Endodermal cell (in vitro differentiated cells): Measurements from ENCODE around the gene CATSPER3. TPM values are rescaled to one million over a fixed set of nuclear protein-coding genes. Genes with fewer than 3 reads are reported as not detected.

Experiments
- DNase-seq: peaks from one replicate; pipeline ENCODE4 v3.0.0-alpha.2; 2017
- H3K27ac ChIP-seq: 2 replicates; pipeline ENCODE4 v1.5.1; 2013; ENCODE audit warnings: mild to moderate bottlenecking, low read depth, low read length, moderate library complexity
- H3K27me3 ChIP-seq: 2 replicates; pipeline ENCODE4 v1.6.1; 2013; ENCODE audit warnings: mild to moderate bottlenecking, low read length, moderate library complexity; ENCODE audit not compliant: insufficient read depth, control insufficient read depth, poor library complexity, severe bottlenecking
- H3K36me3 ChIP-seq: 2 replicates; pipeline ENCODE4 v1.7.0; 2013; ENCODE audit warnings: mild to moderate bottlenecking, low read length, moderate library complexity; ENCODE audit not compliant: control insufficient read depth, insufficient read depth
- H3K4me1 ChIP-seq: one replicate; pipeline ENCODE4 v1.7.0; 2013; ENCODE audit warnings: low read length; ENCODE audit not compliant: control insufficient read depth, insufficient read depth
- H3K4me3 ChIP-seq: 2 replicates; pipeline ENCODE4 v1.5.1; 2013; ENCODE audit warnings: mild to moderate bottlenecking, low read length, moderate library complexity
- H3K9ac ChIP-seq: 2 replicates; pipeline ENCODE4 v1.6.1; 2013; ENCODE audit warnings: mild to moderate bottlenecking, low read length, moderate library complexity; ENCODE audit not compliant: poor library complexity, severe bottlenecking; ENCODE audit errors: extremely low read depth
- H3K9me3 ChIP-seq: 2 replicates; pipeline ENCODE4 v1.6.1; 2013; ENCODE audit warnings: mild to moderate bottlenecking, low read length, moderate library complexity; ENCODE audit not compliant: control insufficient read depth
- H3K27ac Mint-ChIP-seq: 2 replicates; pipeline ENCODE4 v1.8.0; 2020; ENCODE audit warnings: mixed read lengths
- H3K27me3 Mint-ChIP-seq: 2 replicates; pipeline ENCODE4 v1.8.0; 2021; ENCODE audit warnings: mild to moderate bottlenecking, mixed read lengths; ENCODE audit not compliant: insufficient read depth
- H3K36me3 Mint-ChIP-seq: 2 replicates; pipeline ENCODE4 v1.8.0; 2020; ENCODE audit warnings: low read depth, mixed read lengths
- H3K4me1 Mint-ChIP-seq: 2 replicates; pipeline ENCODE4 v1.8.0; 2020; ENCODE audit warnings: mixed read lengths
- H3K4me3 Mint-ChIP-seq: 2 replicates; pipeline ENCODE4 v1.8.0; 2020; ENCODE audit warnings: mild to moderate bottlenecking, moderate library complexity, mixed read lengths
- H3K9me3 Mint-ChIP-seq: 2 replicates; pipeline ENCODE4 v1.8.0; 2020; ENCODE audit warnings: mild to moderate bottlenecking, mixed read lengths
- WGBS, 2 experiments: methylation state at CpG; one replicate each; pipeline versions ENCODE4 v1.1.5 to v1.1.7; 2013; ENCODE audit warnings: missing lambda C conversion rate in 2 of 2, mixed read lengths in 1 of 2; ENCODE audit not compliant: insufficient coverage in 1 of 2, insufficient read length in 1 of 2; 5-methylcytosine and 5-hydroxymethylcytosine counted together
- total RNA-seq, 2 donors: library from RNA; stranded (reverse); fragmentation: NEBNext Ultra II Directional in 1 of 2; extraction: Animal tissue kit (Norgen Biotek cat#: 25700) in 1 of 2; gene quantifications; 2 replicates in 1 of 2; 3 replicates in 1 of 2; pipeline ENCODE4 v1.2.1, GENCODE V29; 2021
- TF ChIP-seq, protein P1 (sequence below): fragments of 200-600 bp; sonication (generic); conservative IDR thresholded peaks from 2 replicates; pipeline ENCODE4 v1.5.0; 2021; ENCODE audit warnings: antibody characterized with exemption, mild to moderate bottlenecking

CATSPER3 gene
- total RNA-seq, 2 donors from 2014 or later: 0.64 to 0.68 TPM

DNA sequence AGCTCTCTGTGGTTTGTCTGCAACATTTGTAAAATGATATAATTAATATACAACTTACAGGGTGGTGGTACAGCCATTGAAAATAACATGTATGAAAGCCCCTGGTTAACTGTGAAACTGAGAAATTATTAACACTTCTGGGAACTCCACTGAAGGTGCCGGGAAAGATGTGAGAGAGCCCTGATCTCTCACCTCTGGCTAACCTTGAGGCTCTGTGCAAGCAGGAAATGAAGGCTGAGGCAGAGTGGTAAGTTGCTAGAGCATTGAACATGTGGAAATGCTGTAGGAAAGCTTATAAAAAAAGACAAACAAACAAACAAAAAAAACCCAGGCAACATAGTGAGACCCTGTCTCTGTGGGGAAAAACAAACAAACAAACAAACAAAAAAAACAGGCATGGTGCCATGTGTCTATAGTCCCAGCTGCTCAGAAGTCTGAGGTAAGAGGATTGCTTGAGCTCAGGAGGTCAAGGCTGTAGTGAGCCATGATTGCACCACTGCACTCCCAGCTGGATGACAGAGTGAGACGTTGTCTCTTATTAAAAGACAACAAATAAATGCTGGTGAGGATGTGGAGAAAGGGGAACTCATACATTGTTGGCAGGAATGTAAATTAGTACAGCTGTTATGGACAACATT, 7.5 kb downstream of the CATSPER3 start:
- H3K4me3 Mint-ChIP-seq: no peak overlapping the region
- H3K27me3 Mint-ChIP-seq: no peaks in the 10 kb centered on the region
- Histone ChIP-seq H3K27ac (no peak overlapping the region), H3K4me3 (no peak overlapping the region), H3K36me3 (no peaks in the 10 kb centered on the region), H3K27me3 (no peaks in the 10 kb centered on the region), H3K9ac (no peak overlapping the region), H3K9me3 (peaks cover 52% of the 10 kb centered on the region), H3K4me1 (no peaks in the 10 kb centered on the region)
- WGBS, 2 experiments: 91 to 95% methylated on average over 2 of the region's 2 CpGs
- H3K27ac Mint-ChIP-seq: no peak overlapping the region
- TF ChIP-seq, protein P1, sequence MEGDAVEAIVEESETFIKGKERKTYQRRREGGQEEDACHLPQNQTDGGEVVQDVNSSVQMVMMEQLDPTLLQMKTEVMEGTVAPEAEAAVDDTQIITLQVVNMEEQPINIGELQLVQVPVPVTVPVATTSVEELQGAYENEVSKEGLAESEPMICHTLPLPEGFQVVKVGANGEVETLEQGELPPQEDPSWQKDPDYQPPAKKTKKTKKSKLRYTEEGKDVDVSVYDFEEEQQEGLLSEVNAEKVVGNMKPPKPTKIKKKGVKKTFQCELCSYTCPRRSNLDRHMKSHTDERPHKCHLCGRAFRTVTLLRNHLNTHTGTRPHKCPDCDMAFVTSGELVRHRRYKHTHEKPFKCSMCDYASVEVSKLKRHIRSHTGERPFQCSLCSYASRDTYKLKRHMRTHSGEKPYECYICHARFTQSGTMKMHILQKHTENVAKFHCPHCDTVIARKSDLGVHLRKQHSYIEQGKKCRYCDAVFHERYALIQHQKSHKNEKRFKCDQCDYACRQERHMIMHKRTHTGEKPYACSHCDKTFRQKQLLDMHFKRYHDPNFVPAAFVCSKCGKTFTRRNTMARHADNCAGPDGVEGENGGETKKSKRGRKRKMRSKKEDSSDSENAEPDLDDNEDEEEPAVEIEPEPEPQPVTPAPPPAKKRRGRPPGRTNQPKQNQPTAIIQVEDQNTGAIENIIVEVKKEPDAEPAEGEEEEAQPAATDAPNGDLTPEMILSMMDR: no peak
- no peak for DNase-seq
- H3K9me3 Mint-ChIP-seq: peaks cover 47% of the 10 kb centered on the region
- no peaks in the 10 kb centered on the region for H3K4me1 Mint-ChIP-seq
- H3K36me3 Mint-ChIP-seq: peaks cover 34% of the 10 kb centered on the region

DNA sequence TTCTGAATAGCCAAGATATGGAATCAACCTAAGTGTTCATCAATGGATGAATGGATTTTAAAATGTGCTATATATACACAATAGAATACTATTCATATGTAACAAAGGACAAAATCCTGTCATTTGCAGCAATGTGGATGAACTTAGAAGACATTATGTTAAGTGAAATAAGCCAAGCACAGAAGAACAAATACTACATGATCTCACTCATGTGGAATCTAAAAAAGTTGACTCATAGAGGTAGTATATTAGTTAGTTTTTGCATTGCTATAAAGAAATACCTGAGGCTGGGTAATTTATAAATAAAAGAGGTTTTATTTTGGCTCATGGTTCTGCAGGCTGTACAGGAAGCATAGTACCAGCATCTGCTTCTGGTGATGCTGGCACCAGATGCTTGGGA, 8.1 kb downstream of the CATSPER3 start:
- H3K27ac Mint-ChIP-seq: no peak overlapping the region
- TF ChIP-seq, protein P1: no peak
- H3K4me3 Mint-ChIP-seq: no peak overlapping the region
- H3K27me3 Mint-ChIP-seq: peaks cover under 1% of the 10 kb centered on the region
- Histone ChIP-seq H3K4me1 (no peaks in the 10 kb centered on the region), H3K9me3 (peaks cover 56% of the 10 kb centered on the region), H3K27me3 (no peaks in the 10 kb centered on the region), H3K27ac (no peak overlapping the region), H3K9ac (no peak overlapping the region), H3K4me3 (no peak overlapping the region), H3K36me3 (no peaks in the 10 kb centered on the region)
- no peak for DNase-seq
- peaks cover 35% of the 10 kb centered on the region for H3K36me3 Mint-ChIP-seq
- peaks cover 52% of the 10 kb centered on the region for H3K9me3 Mint-ChIP-seq
- no peaks in the 10 kb centered on the region for H3K4me1 Mint-ChIP-seq

DNA sequence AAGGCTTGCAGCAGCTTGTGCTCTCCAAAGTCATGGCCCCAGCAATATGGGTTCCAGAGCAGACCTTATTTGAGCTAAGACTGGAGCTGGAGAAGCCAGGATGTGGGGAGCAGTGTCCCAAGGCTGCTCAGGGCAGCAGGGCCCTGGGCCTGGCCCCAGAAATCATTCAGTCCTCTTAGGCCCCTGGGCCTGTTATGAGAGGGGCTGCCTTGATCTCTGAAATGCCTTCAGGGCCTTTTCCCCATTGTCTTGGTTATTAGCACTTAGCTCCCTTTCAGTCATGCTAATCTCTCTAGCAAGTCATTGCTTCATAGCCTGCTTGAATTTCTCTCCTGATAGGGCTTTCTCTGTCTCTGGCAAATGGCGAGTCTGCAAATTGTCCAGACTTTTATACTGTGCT, 9.1 kb downstream of the CATSPER3 start:
- Histone ChIP-seq H3K9ac (no peak overlapping the region), H3K36me3 (no peaks in the 10 kb centered on the region), H3K4me3 (no peak overlapping the region), H3K27ac (no peak overlapping the region), H3K27me3 (no peaks in the 10 kb centered on the region), H3K4me1 (no peaks in the 10 kb centered on the region), H3K9me3 (peaks cover 66% of the 10 kb centered on the region)
- Mint-ChIP-seq H3K27ac (no peak overlapping the region), H3K4me1 (no peaks in the 10 kb centered on the region), H3K4me3 (no peak overlapping the region), H3K9me3 (peaks cover 62% of the 10 kb centered on the region), H3K27me3 (peaks cover 2% of the 10 kb centered on the region), H3K36me3 (peaks cover 42% of the 10 kb centered on the region)
- TF ChIP-seq, protein P1: no peak
- WGBS, 2 experiments: 90 to 95% methylated on average over 1 of the region's 1 CpG
- no peak for DNase-seq
